Mesenchymal stem cell (in vitro differentiated cells and primary cell): ENCODE data around the gene THSD7A.
A peak's percentile ranks its signal among the peaks of the same experiment; 100 is the strongest.

Experiments used
- DNase-seq: peaks from one replicate; pipeline ENCODE4 v3.0.0-alpha.2; 2013
- H2AFZ ChIP-seq: one replicate; pipeline ENCODE4 v1.6.1; 2013; ENCODE audit warnings: low read depth, mild to moderate bottlenecking, control low read depth, inconsistent platforms, low read length, moderate library complexity
- H2AK5ac ChIP-seq: 2 replicates; pipeline ENCODE4 v1.6.1; 2013; ENCODE audit warnings: low read length, moderate library complexity, mild to moderate bottlenecking, inconsistent platforms; ENCODE audit not compliant: severe bottlenecking
- H2BK120ac ChIP-seq: one replicate; pipeline ENCODE4 v1.6.1; 2013; ENCODE audit warnings: low read depth, mild to moderate bottlenecking, inconsistent platforms, low read length, moderate library complexity
- H2BK12ac ChIP-seq, 2 experiments: one replicate each; pipeline ENCODE4 v1.6.1; 2013; ENCODE audit warnings: inconsistent platforms in 2 of 2, low read length in 2 of 2, mild to moderate bottlenecking in 2 of 2, moderate library complexity in 2 of 2, control low read depth in 1 of 2
- H2BK15ac ChIP-seq: one replicate; pipeline ENCODE4 v1.6.1; 2013; ENCODE audit warnings: mild to moderate bottlenecking, low read depth, inconsistent platforms; ENCODE audit not compliant: poor library complexity, severe bottlenecking
- H2BK5ac ChIP-seq: 2 replicates; pipeline ENCODE4 v1.6.1; 2013; ENCODE audit warnings: low read depth, mild to moderate bottlenecking, low read length, control low read depth, inconsistent platforms; ENCODE audit not compliant: poor library complexity, severe bottlenecking
- H3K14ac ChIP-seq, 2 experiments: one replicate each; pipeline ENCODE4 v1.6.1; 2013; ENCODE audit warnings: inconsistent platforms in 2 of 2, low read length in 2 of 2, control low read depth in 1 of 2, mild to moderate bottlenecking in 1 of 2, moderate library complexity in 1 of 2
- H3K18ac ChIP-seq, 2 experiments: one replicate each; pipeline ENCODE4 v1.6.1; 2013; ENCODE audit warnings: inconsistent platforms in 2 of 2, low read length in 2 of 2, control low read depth in 1 of 2, low read depth in 1 of 2, mild to moderate bottlenecking in 1 of 2
- H3K23ac ChIP-seq, 2 experiments: one replicate each; pipeline ENCODE4 v1.6.1; 2013; ENCODE audit warnings: inconsistent platforms in 2 of 2, low read length in 2 of 2, mild to moderate bottlenecking in 2 of 2, moderate library complexity in 2 of 2, control low read depth in 1 of 2
- H3K27ac ChIP-seq: 2 replicates; pipeline ENCODE4 v1.5.1; 2013; ENCODE audit warnings: mild to moderate bottlenecking, moderate library complexity, low read length, control low read depth, inconsistent platforms; ENCODE audit not compliant: poor library complexity, severe bottlenecking
- H3K27me3 ChIP-seq, 2 experiments: 2 replicates each; pipeline versions ENCODE4 v1.6.1 to v1.7.0; 2013; ENCODE audit warnings: low read length in 2 of 2, mild to moderate bottlenecking in 2 of 2, moderate library complexity in 2 of 2, control low read depth in 1 of 2, inconsistent platforms in 1 of 2; ENCODE audit not compliant: control insufficient read depth in 1 of 2, insufficient read depth in 1 of 2
- H3K36me3 ChIP-seq, 2 experiments: 2 replicates each; pipeline versions ENCODE4 v1.6.1 to v1.7.0; 2013; ENCODE audit warnings: low read length in 2 of 2, control low read depth in 1 of 2, inconsistent platforms in 1 of 2, low read depth in 1 of 2, mild to moderate bottlenecking in 1 of 2; ENCODE audit not compliant: insufficient read depth in 2 of 2, control insufficient read depth in 1 of 2
- H3K4ac ChIP-seq, 2 experiments: one replicate each; pipeline ENCODE4 v1.6.1; 2013; ENCODE audit warnings: inconsistent platforms in 2 of 2, low read length in 2 of 2, mild to moderate bottlenecking in 2 of 2, moderate library complexity in 2 of 2, control low read depth in 1 of 2, low read depth in 1 of 2
- H3K4me1 ChIP-seq: 2 replicates; pipeline ENCODE4 v1.6.1; 2013; ENCODE audit warnings: low read depth, low read length, control low read depth; ENCODE audit not compliant: control insufficient read depth, insufficient read depth
- H3K4me2 ChIP-seq: 2 replicates; pipeline ENCODE4 v1.6.1; 2013; ENCODE audit warnings: low read length, mild to moderate bottlenecking, inconsistent platforms; ENCODE audit not compliant: poor library complexity, severe bottlenecking
- H3K4me3 ChIP-seq, 2 experiments: 2 replicates each; pipeline versions ENCODE4 v1.5.1 to v1.7.0; 2013; ENCODE audit warnings: low read length in 2 of 2, mild to moderate bottlenecking in 2 of 2, control low read depth in 1 of 2, low read depth in 1 of 2; ENCODE audit not compliant: insufficient read depth in 1 of 2
- H3K79me1 ChIP-seq: replicated peaks from 2 replicates; pipeline ENCODE4 v1.6.1; 2013; ENCODE audit warnings: mild to moderate bottlenecking, control low read depth, low read length, inconsistent platforms; ENCODE audit not compliant: poor library complexity, severe bottlenecking
- H3K9ac ChIP-seq: 2 replicates; pipeline ENCODE4 v1.7.0; 2013; ENCODE audit warnings: mild to moderate bottlenecking, low read length, moderate library complexity
- H3K9me3 ChIP-seq: 2 replicates; pipeline ENCODE4 v1.7.0; 2013; ENCODE audit warnings: mild to moderate bottlenecking, low read length; ENCODE audit not compliant: control insufficient read depth
- H4K8ac ChIP-seq: one replicate; pipeline ENCODE4 v1.6.1; 2013; ENCODE audit warnings: inconsistent platforms, mild to moderate bottlenecking, low read length, moderate library complexity
- H4K91ac ChIP-seq: one replicate; pipeline ENCODE4 v1.6.1; 2013; ENCODE audit warnings: mild to moderate bottlenecking, low read length, inconsistent platforms
- WGBS: methylation state at CpG from one replicate; pipeline ENCODE4 v1.1.7; 2013; ENCODE audit warnings: mixed read lengths; 5-methylcytosine and 5-hydroxymethylcytosine counted together

Gene THSD7A

GRCh38 chr7:11633310-11633709 lies 198.7 kb downstream of the THSD7A start:
- no peak overlapping the region for H2BK12ac ChIP-seq
- WGBS: no CpG with 5 or more reads among the region's 1 CpG
- no peaks in the 10 kb centered on the region for H3K79me1 ChIP-seq
- no peaks in the 10 kb centered on the region for H3K9me3 ChIP-seq
- H3K23ac ChIP-seq: no peak overlapping the region
- H3K27ac ChIP-seq: no peak overlapping the region
- no peaks in the 10 kb centered on the region for H3K36me3 ChIP-seq
- H3K4ac ChIP-seq: no peak overlapping the region
- no peak overlapping the region for H3K14ac ChIP-seq
- DNase-seq: no peak
- H4K91ac ChIP-seq: no peak overlapping the region
- H3K18ac ChIP-seq: no peak overlapping the region
- H3K27me3 ChIP-seq: no peaks in the 10 kb centered on the region
- no peak overlapping the region for H2AFZ ChIP-seq
- no peak overlapping the region for H2AK5ac ChIP-seq
- H2BK120ac ChIP-seq: no peak overlapping the region
- H2BK5ac ChIP-seq: no peak overlapping the region
- H2BK15ac ChIP-seq: no peak overlapping the region
- no peak overlapping the region for H3K9ac ChIP-seq
- H3K4me2 ChIP-seq: no peak overlapping the region
- no peak overlapping the region for H3K4me3 ChIP-seq
- H4K8ac ChIP-seq: no peak overlapping the region
- H3K4me1 ChIP-seq: no peaks in the 10 kb centered on the region

GRCh38 chr7:11630355-11630754 lies 201.6 kb downstream of the THSD7A start:
- DNase-seq: no peak
- Histone ChIP-seq H2BK120ac (no peak overlapping the region), H3K9me3 (no peaks in the 10 kb centered on the region), H3K4me3 (no peak overlapping the region), H3K9ac (no peak overlapping the region), H3K4me2 (no peak overlapping the region), H3K27ac (no peak overlapping the region), H4K91ac (no peak overlapping the region), H3K18ac (no peak overlapping the region), H2BK15ac (no peak overlapping the region), H2BK5ac (no peak overlapping the region), H3K4ac (no peak overlapping the region), H3K36me3 (no peaks in the 10 kb centered on the region), H3K27me3 (no peaks in the 10 kb centered on the region), H2AFZ (no peak overlapping the region), H3K23ac (no peak overlapping the region), H2BK12ac (no peak overlapping the region), H2AK5ac (no peak overlapping the region), H3K4me1 (no peaks in the 10 kb centered on the region), H3K14ac (no peak overlapping the region), H4K8ac (no peak overlapping the region), H3K79me1 (no peaks in the 10 kb centered on the region)
- WGBS: 100% methylated on average over 2 of the region's 2 CpGs

DNA sequence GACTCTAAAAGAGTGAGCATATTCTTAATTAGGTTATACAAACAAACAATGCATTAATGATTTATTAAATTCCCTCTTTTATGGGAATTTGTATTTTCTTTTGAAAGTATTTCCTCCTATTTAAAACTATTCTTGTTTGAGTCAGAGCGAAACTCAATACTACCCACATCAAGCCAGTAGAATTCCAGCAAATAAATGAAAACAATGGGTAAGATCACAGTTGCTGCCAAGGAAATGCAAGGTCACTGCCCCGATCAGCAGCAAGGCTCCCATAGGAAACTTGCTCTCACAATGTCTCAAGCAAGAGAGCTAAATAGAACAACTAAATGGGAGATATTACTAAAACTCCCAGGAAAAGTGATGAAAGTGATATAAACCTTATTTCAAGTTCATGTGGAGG lies 206.3 kb downstream of the THSD7A start:
- no peak overlapping the region for H2BK15ac ChIP-seq
- H4K91ac ChIP-seq: no peak overlapping the region
- H3K36me3 ChIP-seq: no peaks in the 10 kb centered on the region
- H2BK120ac ChIP-seq: no peak overlapping the region
- H3K9ac ChIP-seq: no peak overlapping the region
- H3K4me2 ChIP-seq: peak overlapping the region; percentile 16
- H3K9me3 ChIP-seq: no peaks in the 10 kb centered on the region
- no peak overlapping the region for H3K4ac ChIP-seq
- H2BK12ac ChIP-seq: no peak overlapping the region
- H3K27ac ChIP-seq: no peak overlapping the region
- no peak overlapping the region for H3K4me3 ChIP-seq
- no peak overlapping the region for H4K8ac ChIP-seq
- no peak overlapping the region for H2AK5ac ChIP-seq
- H3K14ac ChIP-seq: no peak overlapping the region
- no peak overlapping the region for H2BK5ac ChIP-seq
- no peaks in the 10 kb centered on the region for H3K4me1 ChIP-seq
- H2AFZ ChIP-seq: no peak overlapping the region
- H3K27me3 ChIP-seq: no peaks in the 10 kb centered on the region
- DNase-seq: no peak
- WGBS: 94% methylated on average over 1 of the region's 2 CpGs
- no peaks in the 10 kb centered on the region for H3K79me1 ChIP-seq
- no peak overlapping the region for H3K18ac ChIP-seq
- no peak overlapping the region for H3K23ac ChIP-seq

DNA sequence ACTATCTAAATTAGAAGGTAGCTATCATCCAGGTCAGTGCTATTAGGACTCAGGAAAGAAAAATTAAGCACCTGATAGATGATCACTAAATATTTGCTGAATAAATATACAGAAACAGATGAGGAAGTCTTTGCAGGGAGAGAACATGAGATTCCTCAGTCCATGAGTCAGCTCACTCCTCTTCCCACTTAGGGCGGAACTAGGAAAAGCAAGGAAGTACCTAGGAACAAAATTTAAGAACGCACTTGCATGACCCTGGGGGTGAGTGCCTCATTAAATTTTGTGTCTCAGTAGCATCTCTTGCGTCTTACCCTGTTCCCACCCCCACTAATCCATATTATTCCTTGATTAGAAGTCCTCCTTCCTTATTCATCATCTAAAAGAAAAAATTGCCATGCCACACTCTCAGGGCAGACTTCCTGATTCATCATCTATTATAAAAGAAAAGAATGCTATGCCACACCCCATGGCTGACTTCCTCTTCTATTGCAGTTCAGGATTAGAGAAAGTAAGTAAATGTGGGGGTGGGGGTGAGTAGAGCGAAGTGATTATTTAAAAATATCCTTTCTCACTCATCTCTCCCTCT lies 208.8 kb downstream of the THSD7A start:
- Histone ChIP-seq H3K14ac (no peak overlapping the region), H2AFZ (no peak overlapping the region), H2BK120ac (peak overlapping the region; percentile 5), H2AK5ac (no peak overlapping the region), H3K27me3 (no peaks in the 10 kb centered on the region), H3K4me3 (no peak overlapping the region), H3K9me3 (no peaks in the 10 kb centered on the region), H3K4me1 (no peaks in the 10 kb centered on the region), H3K79me1 (no peaks in the 10 kb centered on the region), H4K91ac (no peak overlapping the region), H3K27ac (no peak overlapping the region), H4K8ac (no peak overlapping the region), H2BK15ac (no peak overlapping the region), H3K4me2 (no peak overlapping the region), H3K36me3 (no peaks in the 10 kb centered on the region), H2BK12ac (no peak overlapping the region), H3K4ac (no peak overlapping the region), H3K23ac (no peak overlapping the region), H2BK5ac (no peak overlapping the region), H3K18ac (no peak overlapping the region), H3K9ac (no peak overlapping the region)
- DNase-seq: peak; percentile 12
- 60% methylated on average over 3 of the region's 4 CpGs for WGBS
